HCT116 (cell line): ENCODE measurements around the gene SH3PXD2A. TPM values are rescaled to one million over a fixed set of nuclear protein-coding genes. Genes with fewer than 3 reads are reported as not detected.

Source experiments
- ATAC-seq: fragments of 200-7000 bp; cut with Tn5 transposase; 2 replicates; pipeline ENCODE4 v1.9.1; 2020; ENCODE audit warnings: mild to moderate bottlenecking, moderate library complexity
- BruUV-seq: library from RNA; stranded (reverse); fragments of 400-500 nt; replicated peaks from 2 replicates; lab custom pipeline; 2021; lab: Mats Ljungman, UMichigan
- CTCF ChIA-PET: fragments of 300-600 bp; sonication (Branson Sonifier 250); formaldehyde crosslinking; loops from one replicate; lab custom pipeline; 2021; ENCODE audit warnings: antibody characterized with exemption; lab: Charles Lee
- POLR2A ChIA-PET: fragments of 300-600, 350-600 bp; sonication (Branson Sonifier 250); formaldehyde crosslinking; loops from one replicate; lab custom pipeline; 2021; ENCODE audit warnings: antibody characterized with exemption; lab: Charles Lee
- RAD21 ChIA-PET, 2 experiments: fragments of 300-600 bp; sonication (Branson Sonifier 250); formaldehyde crosslinking; loops; one replicate each; lab custom pipeline; 2023; ENCODE audit warnings: low total read pairs in 2 of 2; ENCODE audit not compliant: uncharacterized antibody in 2 of 2, unreplicated experiment in 2 of 2, low non-redundant PET in 1 of 2; lab: Charles Lee
- DNase-seq: peaks from one replicate; pipeline ENCODE4 v3.0.0-alpha.2; 2010; ENCODE audit warnings: low read depth, low spot score
- H2AFZ ChIP-seq: fragments of 200-600 bp; shearing (Covaris generic), sonication (generic); 2 replicates; pipeline ENCODE4 v1.6.1; 2017; ENCODE audit warnings: low read depth, mixed run types, mixed read lengths, antibody characterized with exemption, low read length; ENCODE audit not compliant: poor library complexity, severe bottlenecking
- H3K27ac ChIP-seq: 2 replicates; pipeline ENCODE4 v1.5.1; 2012; ENCODE audit warnings: low read depth, low read length
- H3K27me3 ChIP-seq: fragments of 200-600 bp; sonication (generic); 2 replicates; pipeline ENCODE4 v1.6.1; 2016; ENCODE audit warnings: mixed run types, low read length, mixed read lengths; ENCODE audit not compliant: insufficient read depth
- H3K36me3 ChIP-seq, 2 experiments: fragments of 200-500 bp in 1 of 2; fragments of 200-600 bp in 1 of 2; sonication (Bioruptor generic) in 1 of 2; sonication (generic) in 1 of 2; 2 replicates each; pipeline versions ENCODE4 v1.5.1 to v1.6.1; 2014 to 2016; ENCODE audit warnings: low read length in 2 of 2, inconsistent platforms in 1 of 2, mixed read lengths in 1 of 2, mixed run types in 1 of 2; ENCODE audit not compliant: insufficient read depth in 2 of 2, control insufficient read depth in 1 of 2
- H3K4me1 ChIP-seq, 2 experiments: fragments of 200-600 bp in 1 of 2; sonication (generic) in 1 of 2; 2 replicates each; pipeline versions ENCODE4 v1.5.1 to v1.6.1; 2012 to 2017; ENCODE audit warnings: low read length in 2 of 2, inconsistent platforms in 1 of 2, mild to moderate bottlenecking in 1 of 2, mixed read lengths in 1 of 2, mixed run types in 1 of 2, moderate library complexity in 1 of 2; ENCODE audit not compliant: insufficient read depth in 2 of 2, control insufficient read depth in 1 of 2
- H3K4me2 ChIP-seq: fragments of 200-600 bp; sonication (generic); 2 replicates; pipeline ENCODE4 v1.6.1; 2017; ENCODE audit warnings: mixed run types, low read length, mixed read lengths
- H3K4me3 ChIP-seq, 2 experiments: fragments of 200-600 bp in 1 of 2; sonication (generic) in 1 of 2; replicated peaks in 1 of 2; 2 replicates each; pipeline ENCODE4 v1.5.1; 2011 to 2016; ENCODE audit warnings: low read length in 2 of 2, control low read depth in 1 of 2, low read depth in 1 of 2, mild to moderate bottlenecking in 1 of 2, mixed read lengths in 1 of 2, mixed run types in 1 of 2
- H3K79me2 ChIP-seq: fragments of 200-600 bp; sonication (generic); 2 replicates; pipeline ENCODE4 v1.6.1; 2017; ENCODE audit warnings: mild to moderate bottlenecking, mixed run types, low read length, moderate library complexity, mixed read lengths; ENCODE audit not compliant: insufficient read depth
- H3K9ac ChIP-seq: fragments of 200-600 bp; sonication (generic); 2 replicates; pipeline ENCODE4 v1.6.1; 2016; ENCODE audit warnings: low read length, mixed read lengths
- H3K9me2 ChIP-seq: fragments of 200-600 bp; sonication (generic), shearing (Covaris generic); 2 replicates; pipeline ENCODE4 v1.6.1; 2017; ENCODE audit warnings: mixed run types, mild to moderate bottlenecking, moderate library complexity; ENCODE audit not compliant: insufficient read depth
- H3K9me3 ChIP-seq, 2 experiments: fragments of 200-500 bp in 1 of 2; fragments of 200-600 bp in 1 of 2; sonication (Bioruptor generic) in 1 of 2; sonication (generic) in 1 of 2; 2 replicates each; pipeline ENCODE4 v1.6.1; 2014 to 2017; ENCODE audit warnings: low read length in 2 of 2, mixed read lengths in 2 of 2, inconsistent platforms in 1 of 2, low read depth in 1 of 2, mild to moderate bottlenecking in 1 of 2, mixed run types in 1 of 2, moderate library complexity in 1 of 2; ENCODE audit not compliant: control insufficient read depth in 1 of 2, insufficient read depth in 1 of 2
- H4K20me1 ChIP-seq: fragments of 200-600 bp; sonication (generic), shearing (Covaris generic); 2 replicates; pipeline ENCODE4 v1.6.1; 2017; ENCODE audit warnings: mixed run types, mild to moderate bottlenecking, moderate library complexity; ENCODE audit not compliant: insufficient read depth
- ATF3 ChIP-seq: IDR thresholded peaks from 2 replicates; pipeline ENCODE4 v1.6.1; 2012
- CBX3 ChIP-seq: IDR thresholded peaks from 2 replicates; pipeline ENCODE4 v1.6.1; 2012; ENCODE audit warnings: low read depth
- CEBPB ChIP-seq: IDR thresholded peaks from 2 replicates; pipeline ENCODE4 v1.6.1; 2012; ENCODE audit warnings: low read depth
- EGR1 ChIP-seq: IDR thresholded peaks from 2 replicates; pipeline ENCODE4 v1.6.1; 2012; ENCODE audit warnings: low read depth
- ELF1 ChIP-seq: IDR thresholded peaks from 2 replicates; pipeline ENCODE4 v1.6.1; 2012; ENCODE audit warnings: low read depth, borderline replicate concordance
- FOSL1 ChIP-seq: IDR thresholded peaks from 2 replicates; pipeline ENCODE4 v1.6.1; 2012; ENCODE audit warnings: low read depth
- JUND ChIP-seq: IDR thresholded peaks from 2 replicates; pipeline ENCODE4 v1.6.1; 2012
- POLR2A ChIP-seq: IDR thresholded peaks from 2 replicates; pipeline ENCODE4 v1.7.0; 2011; ENCODE audit warnings: borderline replicate concordance; ENCODE audit not compliant: insufficient read depth, insufficient read length; ENCODE audit errors: extremely low read depth
- POLR2AphosphoS5 ChIP-seq: IDR thresholded peaks from 2 replicates; pipeline ENCODE4 v1.6.1; 2011; ENCODE audit warnings: mild to moderate bottlenecking, low read depth, low read length, moderate library complexity
- SIN3A ChIP-seq: IDR thresholded peaks from 2 replicates; pipeline ENCODE4 v1.6.1; 2012; ENCODE audit warnings: low read depth
- TCF7L2 ChIP-seq: IDR thresholded peaks from 2 replicates; pipeline ENCODE4 v1.7.0; 2011; ENCODE audit warnings: borderline replicate concordance, inconsistent platforms; ENCODE audit not compliant: insufficient read depth, insufficient read length; ENCODE audit errors: extremely low read depth
- ZBTB33 ChIP-seq: IDR thresholded peaks from 2 replicates; pipeline ENCODE4 v1.6.1; 2011; ENCODE audit warnings: mild to moderate bottlenecking, low read length, moderate library complexity; ENCODE audit not compliant: insufficient replicate concordance; ENCODE audit errors: extremely low read depth
- ZFX ChIP-seq: fragments of 450-650 bp; IDR thresholded peaks from 2 replicates; pipeline ENCODE4 v1.6.1; 2017
- ZNF274 ChIP-seq: fragments of 200-500 bp; sonication (Bioruptor generic); IDR thresholded peaks from 2 replicates; pipeline ENCODE4 v1.6.1; 2014; ENCODE audit warnings: mild to moderate bottlenecking, low read depth, low read length, inconsistent platforms
- intact Hi-C: fragments of 100-400 bp; cut with micrococcal nuclease; formaldehyde crosslinking; loops from 2 replicates; pipeline ENCODE4 v1.10.0; 2022
- total RNA-seq: library from RNA; stranded (reverse); gene quantifications from one replicate; pipeline ENCODE4 v1.2.1, GENCODE V29; 2021; ENCODE audit not compliant: unreplicated experiment
- TF ChIP-seq, protein P1 (sequence below): IDR thresholded peaks from 2 replicates; pipeline ENCODE4 v1.6.1; 2012
- TF ChIP-seq, protein P2 (sequence below), 3 experiments: fragments of 200-600 bp in 1 of 3; sonication (generic) in 1 of 3; IDR thresholded peaks in 2 of 3; conservative IDR thresholded peaks in 1 of 3; 2 replicates each; pipeline ENCODE4 v1.5.1; 2012 to 2017; ENCODE audit warnings: low read depth in 2 of 3, low read length in 2 of 3, antibody characterized with exemption in 1 of 3, borderline replicate concordance in 1 of 3, control low read depth in 1 of 3, mild to moderate bottlenecking in 1 of 3, mixed read lengths in 1 of 3, mixed run types in 1 of 3, moderate library complexity in 1 of 3; ENCODE audit not compliant: insufficient read depth in 1 of 3

SH3PXD2A gene
- total RNA-seq, 1 experiment from 2014 or later = 8.7 TPM

- H3K36me3 ChIP-seq = no peaks in the 10 kb centered on the region
- H3K9ac ChIP-seq = no peak overlapping the region
- H3K27me3 ChIP-seq = peaks cover 3% of the 10 kb centered on the region; the same call in 1 of the 2 replicates
- H2AFZ ChIP-seq = no peak overlapping the region
- intact Hi-C loops = no loop called here
- TF ChIP-seq TCF7L2 = no peak
- no peak for TF ChIP-seq ZBTB33
- no peak for TF ChIP-seq ZNF274
- TF ChIP-seq SIN3A = no peak
- no peak for TF ChIP-seq CBX3
- no peak for TF ChIP-seq EGR1
- no peak for TF ChIP-seq ATF3
- no peak for TF ChIP-seq ZFX
- no peak for TF ChIP-seq FOSL1
- TF ChIP-seq, protein P1, sequence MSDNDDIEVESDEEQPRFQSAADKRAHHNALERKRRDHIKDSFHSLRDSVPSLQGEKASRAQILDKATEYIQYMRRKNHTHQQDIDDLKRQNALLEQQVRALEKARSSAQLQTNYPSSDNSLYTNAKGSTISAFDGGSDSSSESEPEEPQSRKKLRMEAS = no peak
- TF ChIP-seq, protein P2, sequence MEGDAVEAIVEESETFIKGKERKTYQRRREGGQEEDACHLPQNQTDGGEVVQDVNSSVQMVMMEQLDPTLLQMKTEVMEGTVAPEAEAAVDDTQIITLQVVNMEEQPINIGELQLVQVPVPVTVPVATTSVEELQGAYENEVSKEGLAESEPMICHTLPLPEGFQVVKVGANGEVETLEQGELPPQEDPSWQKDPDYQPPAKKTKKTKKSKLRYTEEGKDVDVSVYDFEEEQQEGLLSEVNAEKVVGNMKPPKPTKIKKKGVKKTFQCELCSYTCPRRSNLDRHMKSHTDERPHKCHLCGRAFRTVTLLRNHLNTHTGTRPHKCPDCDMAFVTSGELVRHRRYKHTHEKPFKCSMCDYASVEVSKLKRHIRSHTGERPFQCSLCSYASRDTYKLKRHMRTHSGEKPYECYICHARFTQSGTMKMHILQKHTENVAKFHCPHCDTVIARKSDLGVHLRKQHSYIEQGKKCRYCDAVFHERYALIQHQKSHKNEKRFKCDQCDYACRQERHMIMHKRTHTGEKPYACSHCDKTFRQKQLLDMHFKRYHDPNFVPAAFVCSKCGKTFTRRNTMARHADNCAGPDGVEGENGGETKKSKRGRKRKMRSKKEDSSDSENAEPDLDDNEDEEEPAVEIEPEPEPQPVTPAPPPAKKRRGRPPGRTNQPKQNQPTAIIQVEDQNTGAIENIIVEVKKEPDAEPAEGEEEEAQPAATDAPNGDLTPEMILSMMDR (IDR thresholded peaks at IDR 0.05 in 2 of 3, conservative IDR thresholded peaks at IDR 0.05 in 1 of 3; ENCODE audit: borderline replicate concordance in 1 of 3, insufficient read depth in 1 of 3, low read depth in 2 of 3, low read length in 2 of 3) = no peak
- TF ChIP-seq POLR2A = no peak
- no peak for TF ChIP-seq POLR2AphosphoS5
- no peak for TF ChIP-seq CEBPB
- TF ChIP-seq JUND = no peak
- TF ChIP-seq ELF1 = no peak
- H3K4me1 ChIP-seq = no peaks in the 10 kb centered on the region
- H3K9me3 ChIP-seq = no peaks in the 10 kb centered on the region
- ChIA-PET CTCF (no interaction called here), RAD21 (no interaction called here), POLR2A (no interaction called here)
- no peak overlapping the region for H3K27ac ChIP-seq
- DNase-seq = no peak
- no peak overlapping the region for H3K4me3 ChIP-seq
- H4K20me1 ChIP-seq = no peaks in the 10 kb centered on the region
- no TSS peak for BruUV-seq
- no peaks in the 10 kb centered on the region for H3K79me2 ChIP-seq
- no peak overlapping the region for H3K4me2 ChIP-seq
- no peaks in the 10 kb centered on the region for H3K9me2 ChIP-seq
- no peak for ATAC-seq
These were observed 14.7 kb downstream of the SH3PXD2A start for GRCh38 chr10:103840740-103841070.
